ENCODE results near the gene RLN2. TPM values are rescaled to one million over a fixed set of nuclear protein-coding genes. Genes with fewer than 3 reads are reported as not detected.
"Not testable (repeated sequence)": the region's sequence is repeated elsewhere in the genome, so short reads cannot be mapped to it uniquely, and the experiment has no call there.

Gene RLN2
- not detected for polyA plus RNA-seq (2012; ENCODE audit: insufficient read depth, insufficient read length)

- DNase-seq (ENCODE audit: low read depth, low spot score); H3K4me3 ChIP-seq (ENCODE audit: low read length): not testable (repeated sequence)
These were observed at the start of gene RLN2 for GRCh38 chr9:5303840-5304795. Gene RLN2, minus strand, starts transcription at chr9:5304716. Its CDS starts 136 bp downstream, at chr9:5304580.

GRCh38 chr9:5354184-5354583, 49.7 kb upstream of the RLN2 start:
- H3K4me3 ChIP-seq (ENCODE audit: low read length) = no peak overlapping the region
- no peak for DNase-seq (ENCODE audit: low read depth, low spot score)

GRCh38 chr9:5352637-5353248, 48.2 kb upstream of the RLN2 start:
- no peak overlapping the region for H3K4me3 ChIP-seq (ENCODE audit: low read length)
- peak; percentile 60 for DNase-seq (ENCODE audit: low read depth, low spot score)

GRCh38 chr9:5338992-5339981, 34.8 kb upstream of the RLN2 start, which contains the start of gene RLN1:
Gene RLN1, minus strand, starts transcription at chr9:5339876. Its CDS starts 130 bp downstream, at chr9:5339746.
- not testable (repeated sequence) for H3K4me3 ChIP-seq (ENCODE audit: low read length); DNase-seq (ENCODE audit: low read depth, low spot score)

GRCh38 chr9:5336688-5337087, 32.2 kb upstream of the RLN2 start:
- DNase-seq (ENCODE audit: low read depth, low spot score) = peak; percentile 52
- no peak overlapping the region for H3K4me3 ChIP-seq (ENCODE audit: low read length)

- not testable (repeated sequence) for DNase-seq (ENCODE audit: low read depth, low spot score); H3K4me3 ChIP-seq (ENCODE audit: low read length)
These were observed 26.8 kb upstream of the RLN2 start for GRCh38 chr9:5331276-5331675.

- DNase-seq (ENCODE audit: low read depth, low spot score) = no peak
- no peak overlapping the region for H3K4me3 ChIP-seq (ENCODE audit: low read length)
These were observed 22.5 kb upstream of the RLN2 start for GRCh38 chr9:5326893-5327548.

GRCh38 chr9:5326187-5326586, 21.7 kb upstream of the RLN2 start:
- DNase-seq (ENCODE audit: low read depth, low spot score) = peak; percentile 28
- H3K4me3 ChIP-seq (ENCODE audit: low read length) = no peak overlapping the region

- not testable (repeated sequence) for DNase-seq (ENCODE audit: low read depth, low spot score); H3K4me3 ChIP-seq (ENCODE audit: low read length)
These were observed 17.1 kb upstream of the RLN2 start for GRCh38 chr9:5321601-5322000.

- no peak for DNase-seq (ENCODE audit: low read depth, low spot score)
- H3K4me3 ChIP-seq (ENCODE audit: low read length) = no peak overlapping the region
These were observed 16.5 kb upstream of the RLN2 start for GRCh38 chr9:5321058-5321457.

GRCh38 chr9:5316406-5316805, 11.9 kb upstream of the RLN2 start:
- H3K4me3 ChIP-seq (ENCODE audit: low read length) = not testable (repeated sequence)

GRCh38 chr9:5315187-5315923, 10.8 kb upstream of the RLN2 start:
- no peak overlapping the region for H3K4me3 ChIP-seq (ENCODE audit: low read length)
- DNase-seq (ENCODE audit: low read depth, low spot score) = no peak

More at GRCh38 chr9:5316406-5316805, 11.9 kb upstream of the RLN2 start:
- DNase-seq (ENCODE audit: low read depth, low spot score) = not testable (repeated sequence)

- H3K4me3 ChIP-seq (ENCODE audit: low read length) = no peak overlapping the region
- DNase-seq (ENCODE audit: low read depth, low spot score) = no peak
These were observed 6.3 kb upstream of the RLN2 start for GRCh38 chr9:5310851-5311250.

- H3K4me3 ChIP-seq (ENCODE audit: low read length) = no peak overlapping the region
- DNase-seq (ENCODE audit: low read depth, low spot score) = no peak
These were observed 1.2 kb upstream of the RLN2 start for GRCh38 chr9:5305741-5306140.

- DNase-seq (ENCODE audit: low read depth, low spot score) = peak; percentile 37
These were observed 3.0 kb downstream of the RLN2 start for GRCh38 chr9:5301544-5301943.

GRCh38 chr9:5292141-5292540, 12.4 kb downstream of the RLN2 start:
- no peak for DNase-seq (ENCODE audit: low read depth, low spot score)
- H3K4me3 ChIP-seq (ENCODE audit: low read length) = no peak overlapping the region

More at GRCh38 chr9:5301544-5301943, 3.0 kb downstream of the RLN2 start:
- H3K4me3 ChIP-seq (ENCODE audit: low read length) = no peak overlapping the region

GRCh38 chr9:5288591-5288990, 15.9 kb downstream of the RLN2 start:
- H3K4me3 ChIP-seq (ENCODE audit: low read length) = no peak overlapping the region
- DNase-seq (ENCODE audit: low read depth, low spot score) = no peak

GRCh38 chr9:5286262-5286661, 18.3 kb downstream of the RLN2 start:
- no peak for DNase-seq (ENCODE audit: low read depth, low spot score)
- H3K4me3 ChIP-seq (ENCODE audit: low read length) = no peak overlapping the region

Measured in Jurkat, Clone E6-1 (cell line).